Measurements from ENCODE around the gene ADGRL1. TPM values are rescaled to one million over a fixed set of nuclear protein-coding genes. Genes with fewer than 3 reads are reported as not detected.

ADGRL1 gene
- total and polyA plus RNA-seq, 2 donors (not counting 1 experiment from before 2014, with no cell fraction given), result 0.64 to 1.8 TPM

GRCh38 chr19:14141041-14141440 is 64.9 kb downstream of the ADGRL1 start:
- ChIA-PET POLR2A (interaction anchor here (0.7 kb wide), 1 partner anchor 293 kb away, joined by 4 read pairs; no protein-coding TSS in a partner anchor), CTCF (interaction anchor here (1.1 to 2.5 kb wide), 4 partner anchors 26 to 339 kb away, joined by 3 to 10 read pairs (median 4); no protein-coding TSS in a partner anchor)
- Mint-ChIP-seq H3K4me1 (peaks cover 10% of the 10 kb centered on the region), H3K27ac (no peak overlapping the region), H3K9me3 (ENCODE audit: insufficient read depth) (no peaks in the 10 kb centered on the region), H3K27me3 (no peaks in the 10 kb centered on the region), H3K4me3 (no peak overlapping the region)
- H3K79me2 ChIP-seq (ENCODE audit: control insufficient read depth, insufficient read depth, low read length), result peaks cover 74% of the 10 kb centered on the region
- no peak for TF ChIP-seq CTCF (IDR thresholded peaks at IDR 0.05)
- TF ChIP-seq EZH2 (IDR thresholded peaks at IDR 0.05; ENCODE audit: borderline replicate concordance, insufficient read depth, low read depth, low read length, poor library complexity, severe bottlenecking), result no peak
- H3K9me3 ChIP-seq (ENCODE audit: control extremely low read depth in 1 of 3, control insufficient read depth in 2 of 3, insufficient read depth in 1 of 3, low read length in 2 of 3), result no peaks in the 10 kb centered on the region
- no peaks in the 10 kb centered on the region for H4K20me1 ChIP-seq (ENCODE audit: control insufficient read depth, insufficient read depth, low read length, poor library complexity, severe bottlenecking)
- no peak overlapping the region for H3K4me3 ChIP-seq (ENCODE audit: control extremely low read depth in 1 of 5, extremely low read depth in 1 of 5, insufficient read depth in 1 of 5, low read depth in 2 of 5, low read length in 4 of 5)
- H3K4me1 ChIP-seq (ENCODE audit: control insufficient read depth in 2 of 2, insufficient read depth in 2 of 2, low read length in 2 of 2), result peaks cover under 1 to 13% of the 10 kb centered on the region in 2 donors
- ATAC-seq (ENCODE audit: low read depth), result no peak
- no peaks in the 10 kb centered on the region for H3K27me3 ChIP-seq (replicated peaks in 1 of 4; ENCODE audit: control extremely low read depth in 1 of 4, control insufficient read depth in 3 of 4, insufficient read depth in 4 of 4, low read length in 3 of 4)
- WGBS (ENCODE audit: insufficient coverage), result 100% methylated on average over 4 of the region's 8 CpGs
- intact Hi-C loops (cut with micrococcal nuclease), result no loop called here
- H3K36me3 ChIP-seq (replicated peaks in 1 of 2; ENCODE audit: control extremely low read depth in 1 of 2, control insufficient read depth in 1 of 2, extremely low read depth in 1 of 2, insufficient read depth in 2 of 2, low read length in 1 of 2), result no peaks in the 10 kb centered on the region
- no peak overlapping the region for H3K4me2 ChIP-seq (replicated peaks; ENCODE audit: low read depth, low read length, poor library complexity, severe bottlenecking)
- no peak overlapping the region for H3K9ac ChIP-seq (ENCODE audit: low read length)
- no peak overlapping the region for H2AFZ ChIP-seq (ENCODE audit: insufficient read depth, low read depth, low read length, poor library complexity, severe bottlenecking)
- no peak overlapping the region for H3K27ac ChIP-seq (ENCODE audit: low read length in 2 of 2)
- no peak for DNase-seq

- Histone ChIP-seq H3K27me3 (replicated peaks in 1 of 4; ENCODE audit: control extremely low read depth in 1 of 4, control insufficient read depth in 3 of 4, insufficient read depth in 4 of 4, low read length in 3 of 4) (no peaks in the 10 kb centered on the region), H3K36me3 (replicated peaks in 1 of 2; ENCODE audit: control extremely low read depth in 1 of 2, control insufficient read depth in 1 of 2, extremely low read depth in 1 of 2, insufficient read depth in 2 of 2, low read length in 1 of 2) (no peaks in the 10 kb centered on the region), H3K27ac (ENCODE audit: low read length in 2 of 2) (no peak overlapping the region), H3K4me2 (replicated peaks; ENCODE audit: low read depth, low read length, poor library complexity, severe bottlenecking) (no peak overlapping the region), H3K4me1 (ENCODE audit: control insufficient read depth in 2 of 2, insufficient read depth in 2 of 2, low read length in 2 of 2) (peaks cover 9 to 23% of the 10 kb centered on the region in 2 donors), H3K9ac (ENCODE audit: low read length) (no peak overlapping the region), H4K20me1 (ENCODE audit: control insufficient read depth, insufficient read depth, low read length, poor library complexity, severe bottlenecking) (no peaks in the 10 kb centered on the region), H3K79me2 (ENCODE audit: control insufficient read depth, insufficient read depth, low read length) (peaks cover 63% of the 10 kb centered on the region), H2AFZ (ENCODE audit: insufficient read depth, low read depth, low read length, poor library complexity, severe bottlenecking) (no peak overlapping the region), H3K4me3 (ENCODE audit: control extremely low read depth in 1 of 5, extremely low read depth in 1 of 5, insufficient read depth in 1 of 5, low read depth in 2 of 5, low read length in 4 of 5) (no peak overlapping the region), H3K9me3 (ENCODE audit: control extremely low read depth in 1 of 3, control insufficient read depth in 2 of 3, insufficient read depth in 1 of 3, low read length in 2 of 3) (no peaks in the 10 kb centered on the region)
- ATAC-seq (ENCODE audit: low read depth) (no peak), DNase-seq (no peak)
- ChIA-PET POLR2A (no interaction called here), CTCF (interaction anchor here (0.6 to 5.3 kb wide), 9 partner anchors 8 to 365 kb away, joined by 3 to 51 read pairs (median 5); partner anchors contain the start of gene PRKACA)
- WGBS (ENCODE audit: insufficient coverage), result 69% methylated on average over 6 of the region's 9 CpGs
- Mint-ChIP-seq H3K4me1 (peaks cover 17% of the 10 kb centered on the region), H3K9me3 (ENCODE audit: insufficient read depth) (no peaks in the 10 kb centered on the region), H3K27me3 (no peaks in the 10 kb centered on the region), H3K27ac (peak overlapping the region; percentile 6), H3K4me3 (no peak overlapping the region)
- intact Hi-C loops (cut with micrococcal nuclease), result loop anchor here (5.0 kb wide), 1 partner anchor 227 kb away; no protein-coding TSS in a partner anchor
- TF ChIP-seq CTCF (IDR thresholded peaks at IDR 0.05) (no peak), EZH2 (IDR thresholded peaks at IDR 0.05; ENCODE audit: borderline replicate concordance, insufficient read depth, low read depth, low read length, poor library complexity, severe bottlenecking) (no peak)
Measured at GRCh38 chr19:14139944-14140343, 66.0 kb downstream of the ADGRL1 start.

All from B cell (primary cell).